ENCODE results near the gene LINGO3.

- no peak for TF ChIP-seq TCF12 (IDR thresholded peaks at IDR 0.05; ENCODE audit: low read depth, low read length)
- TF ChIP-seq EZH2 (IDR thresholded peaks at IDR 0.05; ENCODE audit: low read depth, low read length, severe bottlenecking), result no peak
- no peak for TF ChIP-seq CEBPB (IDR thresholded peaks at IDR 0.05; ENCODE audit: low read depth, low read length)
- TF ChIP-seq YY1 (IDR thresholded peaks at IDR 0.05; ENCODE audit: low read depth, low read length), result no peak
- TF ChIP-seq CTCF (IDR thresholded peaks at IDR 0.05; ENCODE audit: control extremely low read depth in 1 of 3, insufficient read depth in 1 of 3, low read depth in 1 of 3, low read length in 3 of 3), result no peak
- TF ChIP-seq USF2 (IDR thresholded peaks at IDR 0.05; ENCODE audit: low read length), result no peak
- no peak for TF ChIP-seq FOSL1 (IDR thresholded peaks at IDR 0.05; ENCODE audit: insufficient read depth, low read depth, low read length)
Measured at GRCh38 chr19:2343289-2343982, 35.5 kb upstream of the LINGO3 start.
